WTC11 (cell line): ENCODE results near the gene CHRNA4. TPM values are rescaled to one million over a fixed set of nuclear protein-coding genes. Genes with fewer than 3 reads are reported as not detected.
"Not testable (repeated sequence)": the region's sequence is repeated elsewhere in the genome, so short reads cannot be mapped to it uniquely, and the experiment has no call there.

Experiments
- ATAC-seq: fragments of 200-7000 bp; cut with Tn5 transposase; 2 replicates; pipeline ENCODE4 v1.10.0; 2021; ENCODE audit warnings: mild to moderate bottlenecking, moderate library complexity
- CTCF ChIA-PET: fragments of 300-600 bp; sonication (Branson Sonifier 250); formaldehyde crosslinking; loops from one replicate; lab custom pipeline; 2021; ENCODE audit warnings: antibody characterized with exemption; lab: Charles Lee
- POLR2A ChIA-PET: fragments of 350-600 bp; sonication (Branson Sonifier 250); formaldehyde crosslinking; loops from one replicate; lab custom pipeline; 2021; ENCODE audit warnings: antibody characterized with exemption; lab: Charles Lee
- DNase-seq: peaks from one replicate; pipeline ENCODE4 v3.0.0; 2021; ENCODE audit warnings: low spot score
- H3K27ac Mint-ChIP-seq: 2 replicates; pipeline ENCODE4 v1.8.0; 2021; ENCODE audit warnings: mixed read lengths
- H3K27me3 Mint-ChIP-seq: 2 replicates; pipeline ENCODE4 v1.8.0; 2021; ENCODE audit warnings: low read depth, mild to moderate bottlenecking, moderate library complexity, mixed read lengths
- H3K36me3 Mint-ChIP-seq: 2 replicates; pipeline ENCODE4 v1.8.0; 2021; ENCODE audit warnings: mixed read lengths
- H3K4me1 Mint-ChIP-seq: 2 replicates; pipeline ENCODE4 v1.8.0; 2022; ENCODE audit warnings: mixed read lengths
- H3K4me3 Mint-ChIP-seq: 2 replicates; pipeline ENCODE4 v1.8.0; 2021; ENCODE audit warnings: mild to moderate bottlenecking, moderate library complexity, mixed read lengths
- H3K9me3 Mint-ChIP-seq: 2 replicates; pipeline ENCODE4 v1.8.0; 2021; ENCODE audit warnings: mixed read lengths
- CREB1 ChIP-seq: sonication (generic); formaldehyde crosslinking; IDR thresholded peaks from 2 replicates; pipeline ENCODE4 v1.8.0; 2023; ENCODE audit warnings: mild to moderate bottlenecking, missing genetic modification reagents
- ELF4 ChIP-seq: sonication (generic); formaldehyde crosslinking; IDR thresholded peaks from 2 replicates; pipeline ENCODE4 v1.8.1; 2022; ENCODE audit warnings: low read depth, mild to moderate bottlenecking, moderate library complexity, missing genetic modification reagents
- FOXP1 ChIP-seq: sonication (generic); formaldehyde crosslinking; IDR thresholded peaks from 2 replicates; pipeline ENCODE4 v1.8.0; 2022; ENCODE audit warnings: missing genetic modification reagents, mild to moderate bottlenecking, moderate library complexity, borderline replicate concordance
- MYBL2 ChIP-seq: sonication (generic); formaldehyde crosslinking; IDR thresholded peaks from 2 replicates; pipeline ENCODE4 v1.8.1; 2023; ENCODE audit warnings: mild to moderate bottlenecking, moderate library complexity, missing genetic modification reagents
- ZNF138 ChIP-seq: sonication (generic); formaldehyde crosslinking; conservative IDR thresholded peaks from 2 replicates; pipeline ENCODE4 v1.8.1; 2022; ENCODE audit warnings: mild to moderate bottlenecking, moderate library complexity, missing genetic modification reagents
- ZNF219 ChIP-seq: sonication (generic); formaldehyde crosslinking; IDR thresholded peaks from 2 replicates; pipeline ENCODE4 v1.8.0; 2023; ENCODE audit warnings: missing genetic modification reagents, mild to moderate bottlenecking, borderline replicate concordance
- ZNF232 ChIP-seq: sonication (generic); formaldehyde crosslinking; IDR thresholded peaks from 2 replicates; pipeline ENCODE4 v1.8.0; 2022; ENCODE audit warnings: mild to moderate bottlenecking, missing genetic modification reagents
- ZNF416 ChIP-seq: fragments of 250-450 bp; sonication (Bioruptor Pico); IDR thresholded peaks from 2 replicates; pipeline ENCODE4 v1.9.0; 2021; ENCODE audit warnings: mild to moderate bottlenecking, inconsistent platforms
- total RNA-seq: library from RNA; stranded (reverse); gene quantifications from 3 replicates; pipeline ENCODE4 v1.2.3, GENCODE V29; 2021
- TF ChIP-seq, protein P1 (sequence below): sonication (generic); formaldehyde crosslinking; IDR thresholded peaks from 2 replicates; pipeline ENCODE4 v1.8.0; 2022; ENCODE audit warnings: mild to moderate bottlenecking, missing genetic modification reagents
- TF ChIP-seq, protein P2 (sequence below): sonication (generic); formaldehyde crosslinking; conservative IDR thresholded peaks from 2 replicates; pipeline ENCODE4 v1.8.1; 2023; ENCODE audit warnings: mild to moderate bottlenecking, low read depth, missing genetic modification reagents, moderate library complexity
- TF ChIP-seq, protein P3 (sequence below): sonication (generic); formaldehyde crosslinking; IDR thresholded peaks from 2 replicates; pipeline ENCODE4 v1.8.1; 2023; ENCODE audit warnings: mild to moderate bottlenecking, missing genetic modification reagents
- TF ChIP-seq, protein P4 (sequence below): sonication (generic); formaldehyde crosslinking; IDR thresholded peaks from 2 replicates; pipeline ENCODE4 v1.8.0; 2023; ENCODE audit warnings: missing genetic modification reagents, mild to moderate bottlenecking, borderline replicate concordance
- TF ChIP-seq, protein P5 (sequence below): sonication (generic); formaldehyde crosslinking; IDR thresholded peaks from 2 replicates; pipeline ENCODE4 v1.8.0; 2023; ENCODE audit warnings: missing genetic modification reagents

Gene CHRNA4
- total RNA-seq, 1 experiment from 2014 or later = 2.5 TPM

DNA sequence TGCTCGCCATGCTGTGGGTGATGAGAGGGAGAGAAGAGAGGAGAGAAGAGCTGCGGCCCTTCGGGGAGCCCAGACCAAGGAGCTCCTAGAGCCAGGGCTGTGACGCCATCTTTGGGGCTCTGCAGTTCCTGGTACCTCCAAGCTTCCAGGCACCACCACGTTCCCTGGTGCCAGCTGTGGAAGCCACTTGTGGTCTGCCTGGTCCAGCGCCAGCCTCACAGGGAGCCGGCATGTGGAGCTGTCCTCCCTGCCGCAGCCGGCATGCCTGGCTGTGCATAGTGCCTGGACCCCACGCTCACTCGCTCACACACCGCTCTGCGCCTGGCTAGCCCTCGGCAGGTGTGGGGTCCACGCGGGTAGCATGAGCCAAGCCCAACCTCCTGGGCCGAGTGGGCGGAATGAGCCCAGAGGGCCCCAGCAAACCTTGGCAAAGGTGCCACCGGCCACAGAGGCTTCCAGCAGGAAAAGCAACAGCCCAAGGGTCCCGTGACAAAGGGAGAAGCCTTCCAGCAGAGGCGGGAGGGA lies 19.3 kb upstream of the CHRNA4 start:
- no peak for DNase-seq
- peaks cover 8% of the 10 kb centered on the region for H3K9me3 Mint-ChIP-seq
- CTCF ChIA-PET = interaction anchor here (0.6 to 4.8 kb wide), 13 partner anchors 9 to 157 kb away, joined by 3 to 191 read pairs (median 10); partner anchors contain the start of genes CHRNA4, COL20A1 and NKAIN4
- H3K4me1 Mint-ChIP-seq = peaks cover 18% of the 10 kb centered on the region
- ATAC-seq = no peak
- POLR2A ChIA-PET = interaction anchor here (0.9 kb wide), 1 partner anchor 69 kb away, joined by 3 read pairs; no protein-coding TSS in a partner anchor
- H3K27ac Mint-ChIP-seq = no peak overlapping the region; the same call in 1 of the 2 replicates
- H3K27me3 Mint-ChIP-seq = peaks cover 2% of the 10 kb centered on the region
- H3K4me3 Mint-ChIP-seq = no peak overlapping the region
- TF ChIP-seq CREB1 (CRISPR knock-in tag) = no peak
- TF ChIP-seq MYBL2 (CRISPR knock-in tag) = 0 out of 2 replicates have a peak, but pooled peaks have one; percentile 31
- TF ChIP-seq, protein P1, sequence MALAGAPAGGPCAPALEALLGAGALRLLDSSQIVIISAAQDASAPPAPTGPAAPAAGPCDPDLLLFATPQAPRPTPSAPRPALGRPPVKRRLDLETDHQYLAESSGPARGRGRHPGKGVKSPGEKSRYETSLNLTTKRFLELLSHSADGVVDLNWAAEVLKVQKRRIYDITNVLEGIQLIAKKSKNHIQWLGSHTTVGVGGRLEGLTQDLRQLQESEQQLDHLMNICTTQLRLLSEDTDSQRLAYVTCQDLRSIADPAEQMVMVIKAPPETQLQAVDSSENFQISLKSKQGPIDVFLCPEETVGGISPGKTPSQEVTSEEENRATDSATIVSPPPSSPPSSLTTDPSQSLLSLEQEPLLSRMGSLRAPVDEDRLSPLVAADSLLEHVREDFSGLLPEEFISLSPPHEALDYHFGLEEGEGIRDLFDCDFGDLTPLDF (CRISPR knock-in tag) = no peak
- peaks cover 7% of the 10 kb centered on the region for H3K36me3 Mint-ChIP-seq

DNA sequence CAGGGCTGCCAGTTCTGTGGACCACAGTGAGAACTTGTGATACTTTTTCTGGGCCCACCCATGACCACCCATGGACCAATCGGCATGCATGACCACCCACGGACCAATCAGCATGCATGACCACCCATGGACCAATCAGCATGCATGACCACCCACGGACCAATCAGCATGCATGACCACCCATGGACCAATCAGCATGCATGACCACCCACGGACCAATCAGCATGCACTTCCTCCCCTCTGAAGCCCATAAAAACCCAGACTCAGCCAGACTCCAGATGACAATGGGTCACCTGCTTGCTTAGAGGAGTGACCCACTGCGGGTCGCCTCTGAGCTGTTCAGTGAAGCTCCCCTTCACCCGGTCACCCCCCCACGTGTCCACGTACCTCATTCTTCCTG lies 18.7 kb upstream of the CHRNA4 start:
- peaks cover 18% of the 10 kb centered on the region for H3K4me1 Mint-ChIP-seq
- H3K27me3 Mint-ChIP-seq, H3K36me3 Mint-ChIP-seq, POLR2A ChIA-PET, DNase-seq, H3K9me3 Mint-ChIP-seq, H3K4me3 Mint-ChIP-seq, H3K27ac Mint-ChIP-seq, ATAC-seq: not testable (repeated sequence)
- CTCF ChIA-PET = interaction anchor here (0.6 to 4.8 kb wide), 9 partner anchors 10 to 126 kb away, joined by 3 to 191 read pairs (median 18); partner anchors contain the start of genes CHRNA4 and COL20A1

DNA sequence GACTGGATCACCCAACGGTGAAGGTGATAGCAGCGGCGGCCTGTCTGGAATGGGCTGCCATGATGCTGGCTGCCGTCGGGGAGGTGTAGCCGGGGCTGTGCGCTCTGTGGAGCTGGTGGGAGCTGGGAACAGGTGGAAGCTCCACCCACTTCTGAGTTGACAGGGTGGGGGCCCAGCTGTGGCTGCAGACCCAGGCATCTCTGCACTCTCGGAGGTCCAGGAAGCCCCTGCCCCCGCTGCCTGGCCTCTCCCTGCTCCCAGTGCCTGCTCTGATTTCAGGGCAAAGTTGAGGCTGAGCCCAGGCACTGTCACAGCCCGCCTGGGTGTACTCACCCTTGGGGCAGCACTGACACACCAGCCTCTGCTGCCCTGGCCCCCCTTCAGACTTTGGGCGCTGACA lies 18.1 kb upstream of the CHRNA4 start:
- no peak overlapping the region for H3K27ac Mint-ChIP-seq
- peaks cover 18% of the 10 kb centered on the region for H3K4me1 Mint-ChIP-seq
- no peak overlapping the region for H3K4me3 Mint-ChIP-seq
- DNase-seq (no peak), ATAC-seq (no peak)
- no peaks in the 10 kb centered on the region; the same call in 1 of the 2 replicates for H3K27me3 Mint-ChIP-seq
- ChIA-PET POLR2A (no interaction called here), CTCF (interaction anchor here (0.8 to 3.4 kb wide), 13 partner anchors 15 to 155 kb away, joined by 3 to 98 read pairs (median 14); partner anchors contain the start of genes CHRNA4 and COL20A1)
- no peaks in the 10 kb centered on the region for H3K9me3 Mint-ChIP-seq
- no peaks in the 10 kb centered on the region for H3K36me3 Mint-ChIP-seq
- TF ChIP-seq, protein P2, sequence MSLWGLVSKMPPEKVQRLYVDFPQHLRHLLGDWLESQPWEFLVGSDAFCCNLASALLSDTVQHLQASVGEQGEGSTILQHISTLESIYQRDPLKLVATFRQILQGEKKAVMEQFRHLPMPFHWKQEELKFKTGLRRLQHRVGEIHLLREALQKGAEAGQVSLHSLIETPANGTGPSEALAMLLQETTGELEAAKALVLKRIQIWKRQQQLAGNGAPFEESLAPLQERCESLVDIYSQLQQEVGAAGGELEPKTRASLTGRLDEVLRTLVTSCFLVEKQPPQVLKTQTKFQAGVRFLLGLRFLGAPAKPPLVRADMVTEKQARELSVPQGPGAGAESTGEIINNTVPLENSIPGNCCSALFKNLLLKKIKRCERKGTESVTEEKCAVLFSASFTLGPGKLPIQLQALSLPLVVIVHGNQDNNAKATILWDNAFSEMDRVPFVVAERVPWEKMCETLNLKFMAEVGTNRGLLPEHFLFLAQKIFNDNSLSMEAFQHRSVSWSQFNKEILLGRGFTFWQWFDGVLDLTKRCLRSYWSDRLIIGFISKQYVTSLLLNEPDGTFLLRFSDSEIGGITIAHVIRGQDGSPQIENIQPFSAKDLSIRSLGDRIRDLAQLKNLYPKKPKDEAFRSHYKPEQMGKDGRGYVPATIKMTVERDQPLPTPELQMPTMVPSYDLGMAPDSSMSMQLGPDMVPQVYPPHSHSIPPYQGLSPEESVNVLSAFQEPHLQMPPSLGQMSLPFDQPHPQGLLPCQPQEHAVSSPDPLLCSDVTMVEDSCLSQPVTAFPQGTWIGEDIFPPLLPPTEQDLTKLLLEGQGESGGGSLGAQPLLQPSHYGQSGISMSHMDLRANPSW = no peak
- TF ChIP-seq ZNF219 (CRISPR knock-in tag) (no peak), ZNF138 (CRISPR knock-in tag) (no peak), ELF4 (no peak), ZNF416 (no peak), FOXP1 (no peak)
- TF ChIP-seq, protein P3, sequence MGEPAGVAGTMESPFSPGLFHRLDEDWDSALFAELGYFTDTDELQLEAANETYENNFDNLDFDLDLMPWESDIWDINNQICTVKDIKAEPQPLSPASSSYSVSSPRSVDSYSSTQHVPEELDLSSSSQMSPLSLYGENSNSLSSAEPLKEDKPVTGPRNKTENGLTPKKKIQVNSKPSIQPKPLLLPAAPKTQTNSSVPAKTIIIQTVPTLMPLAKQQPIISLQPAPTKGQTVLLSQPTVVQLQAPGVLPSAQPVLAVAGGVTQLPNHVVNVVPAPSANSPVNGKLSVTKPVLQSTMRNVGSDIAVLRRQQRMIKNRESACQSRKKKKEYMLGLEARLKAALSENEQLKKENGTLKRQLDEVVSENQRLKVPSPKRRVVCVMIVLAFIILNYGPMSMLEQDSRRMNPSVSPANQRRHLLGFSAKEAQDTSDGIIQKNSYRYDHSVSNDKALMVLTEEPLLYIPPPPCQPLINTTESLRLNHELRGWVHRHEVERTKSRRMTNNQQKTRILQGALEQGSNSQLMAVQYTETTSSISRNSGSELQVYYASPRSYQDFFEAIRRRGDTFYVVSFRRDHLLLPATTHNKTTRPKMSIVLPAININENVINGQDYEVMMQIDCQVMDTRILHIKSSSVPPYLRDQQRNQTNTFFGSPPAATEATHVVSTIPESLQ (CRISPR knock-in tag) = 0 out of 2 replicates have a peak, but pooled peaks have one; percentile 24

DNA sequence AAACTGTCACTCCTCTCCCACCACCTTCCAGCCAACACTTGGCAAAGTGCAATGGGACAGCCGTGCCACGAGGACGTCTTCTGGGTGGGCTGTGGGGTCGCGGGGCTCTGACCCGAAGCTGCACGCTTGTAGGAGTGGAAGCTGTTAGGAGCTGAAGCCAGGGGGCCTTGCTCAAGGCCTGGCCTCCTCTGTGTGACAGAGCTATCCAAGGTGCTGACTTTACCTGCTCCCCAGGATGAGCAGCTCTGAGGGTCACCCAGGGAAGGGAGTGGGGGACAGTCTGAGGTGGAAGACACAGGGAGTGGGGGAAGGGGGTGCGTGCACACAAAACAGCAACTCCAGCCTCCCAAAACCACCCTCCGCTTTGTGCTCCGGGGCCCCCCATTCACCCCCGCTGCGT lies 17.5 kb upstream of the CHRNA4 start:
- peak; percentile 44 for DNase-seq
- H3K36me3 Mint-ChIP-seq = no peaks in the 10 kb centered on the region
- H3K9me3 Mint-ChIP-seq = no peaks in the 10 kb centered on the region
- H3K4me3 Mint-ChIP-seq = peak overlapping the region; percentile 25; the same call in 1 of the 2 replicates
- ATAC-seq = peak; percentile 13; the same call in 1 of the 2 replicates
- H3K27ac Mint-ChIP-seq = no peak overlapping the region
- H3K27me3 Mint-ChIP-seq = no peaks in the 10 kb centered on the region; the same call in 1 of the 2 replicates
- ChIA-PET CTCF (interaction anchor here (0.5 to 3.4 kb wide), 29 partner anchors 11 to 584 kb away, joined by 3 to 98 read pairs (median 6); partner anchors contain the start of genes ARFGAP1, CHRNA4 and COL20A1), POLR2A (interaction anchor here (0.6 kb wide), 1 partner anchor 76 kb away, joined by 3 read pairs; no protein-coding TSS in a partner anchor)
- H3K4me1 Mint-ChIP-seq = peaks cover 18% of the 10 kb centered on the region
- TF ChIP-seq, protein P4, sequence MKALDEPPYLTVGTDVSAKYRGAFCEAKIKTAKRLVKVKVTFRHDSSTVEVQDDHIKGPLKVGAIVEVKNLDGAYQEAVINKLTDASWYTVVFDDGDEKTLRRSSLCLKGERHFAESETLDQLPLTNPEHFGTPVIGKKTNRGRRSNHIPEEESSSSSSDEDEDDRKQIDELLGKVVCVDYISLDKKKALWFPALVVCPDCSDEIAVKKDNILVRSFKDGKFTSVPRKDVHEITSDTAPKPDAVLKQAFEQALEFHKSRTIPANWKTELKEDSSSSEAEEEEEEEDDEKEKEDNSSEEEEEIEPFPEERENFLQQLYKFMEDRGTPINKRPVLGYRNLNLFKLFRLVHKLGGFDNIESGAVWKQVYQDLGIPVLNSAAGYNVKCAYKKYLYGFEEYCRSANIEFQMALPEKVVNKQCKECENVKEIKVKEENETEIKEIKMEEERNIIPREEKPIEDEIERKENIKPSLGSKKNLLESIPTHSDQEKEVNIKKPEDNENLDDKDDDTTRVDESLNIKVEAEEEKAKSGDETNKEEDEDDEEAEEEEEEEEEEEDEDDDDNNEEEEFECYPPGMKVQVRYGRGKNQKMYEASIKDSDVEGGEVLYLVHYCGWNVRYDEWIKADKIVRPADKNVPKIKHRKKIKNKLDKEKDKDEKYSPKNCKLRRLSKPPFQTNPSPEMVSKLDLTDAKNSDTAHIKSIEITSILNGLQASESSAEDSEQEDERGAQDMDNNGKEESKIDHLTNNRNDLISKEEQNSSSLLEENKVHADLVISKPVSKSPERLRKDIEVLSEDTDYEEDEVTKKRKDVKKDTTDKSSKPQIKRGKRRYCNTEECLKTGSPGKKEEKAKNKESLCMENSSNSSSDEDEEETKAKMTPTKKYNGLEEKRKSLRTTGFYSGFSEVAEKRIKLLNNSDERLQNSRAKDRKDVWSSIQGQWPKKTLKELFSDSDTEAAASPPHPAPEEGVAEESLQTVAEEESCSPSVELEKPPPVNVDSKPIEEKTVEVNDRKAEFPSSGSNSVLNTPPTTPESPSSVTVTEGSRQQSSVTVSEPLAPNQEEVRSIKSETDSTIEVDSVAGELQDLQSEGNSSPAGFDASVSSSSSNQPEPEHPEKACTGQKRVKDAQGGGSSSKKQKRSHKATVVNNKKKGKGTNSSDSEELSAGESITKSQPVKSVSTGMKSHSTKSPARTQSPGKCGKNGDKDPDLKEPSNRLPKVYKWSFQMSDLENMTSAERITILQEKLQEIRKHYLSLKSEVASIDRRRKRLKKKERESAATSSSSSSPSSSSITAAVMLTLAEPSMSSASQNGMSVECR (CRISPR knock-in tag) = peak; percentile 61; the same call in 1 of the 2 replicates
- TF ChIP-seq ZNF232 (CRISPR knock-in tag) = no peak
- TF ChIP-seq FOXP1 = 0 out of 2 replicates have a peak, but pooled peaks have one; percentile 38
- TF ChIP-seq, protein P5, sequence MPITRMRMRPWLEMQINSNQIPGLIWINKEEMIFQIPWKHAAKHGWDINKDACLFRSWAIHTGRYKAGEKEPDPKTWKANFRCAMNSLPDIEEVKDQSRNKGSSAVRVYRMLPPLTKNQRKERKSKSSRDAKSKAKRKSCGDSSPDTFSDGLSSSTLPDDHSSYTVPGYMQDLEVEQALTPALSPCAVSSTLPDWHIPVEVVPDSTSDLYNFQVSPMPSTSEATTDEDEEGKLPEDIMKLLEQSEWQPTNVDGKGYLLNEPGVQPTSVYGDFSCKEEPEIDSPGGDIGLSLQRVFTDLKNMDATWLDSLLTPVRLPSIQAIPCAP (CRISPR knock-in tag) = no peak
